Right cardiac atrium (tissue), 5 donors: ENCODE data around the gene DCTN3. TPM values are rescaled to one million over a fixed set of nuclear protein-coding genes. Genes with fewer than 3 reads are reported as not detected.

Experiments
- ATAC-seq, 2 donors: fragments of 200-7000 bp; cut with Tn5 transposase; one replicate each; pipeline versions ENCODE4 v1.8.0 to v1.9.1; 2020; ENCODE audit warnings: moderate library complexity in 2 of 2, mild to moderate bottlenecking in 1 of 2
- DNase-seq, 3 donors: peaks; one replicate each; pipeline ENCODE4 v3.0.0-alpha.2; 2020
- H3K27ac ChIP-seq: one replicate; pipeline ENCODE4 v1.5.1; 2013; ENCODE audit warnings: mild to moderate bottlenecking, low read length, control low read depth, moderate library complexity
- H3K27me3 ChIP-seq: one replicate; pipeline ENCODE4 v1.6.1; 2013; ENCODE audit not compliant: control insufficient read depth, insufficient read depth
- H3K4me1 ChIP-seq: one replicate; pipeline ENCODE4 v1.6.1; 2013; ENCODE audit warnings: low read length; ENCODE audit not compliant: control insufficient read depth, insufficient read depth
- H3K4me3 ChIP-seq: one replicate; pipeline ENCODE4 v1.5.1; 2013; ENCODE audit warnings: low read length, control low read depth
- H3K9me3 ChIP-seq: one replicate; pipeline ENCODE4 v1.6.1; 2013; ENCODE audit warnings: low read length; ENCODE audit not compliant: control insufficient read depth
- WGBS: extraction: QIAGEN DNeasy Blood & Tissue Kit; methylation state at CpG from one replicate; pipeline ENCODE4 v1.1.7; 2013; 5-methylcytosine and 5-hydroxymethylcytosine counted together
- intact Hi-C, 4 donors: fragments of 100-400 bp; cut with DNase I; formaldehyde crosslinking; loops; one replicate each; pipeline versions ENCODE4 v1.11.0 to v1.14.0; 2022 to 2023
- polyA plus RNA-seq: library from polyadenylated mRNA; stranded (reverse); fragments of 200-250 nt; gene quantifications from one replicate; pipeline ENCODE4 v1.2.3, GENCODE V29; 2013
- total RNA-seq, 4 donors: library from RNA; stranded (reverse); fragmentation: NEBNext Ultra II Directional; extraction: Animal tissue kit (Norgen Biotek cat#: 25700); gene quantifications; one replicate each; pipeline ENCODE4 v1.2.1, GENCODE V29; 2021
- donor health status: healthy with polysubstance abuse.
- donor health status: DM: no; HTN: yes; CAD: no.
- donor health status: DM: no; HTN: no; CAD: no.
- donor health status: DM: no; HTN: yes; CAD: no; lungs with severe emphysema.
- donor health status: DM: yes; HTN: yes; CAD: no.

DCTN3 gene
- total and polyA plus RNA-seq, 5 donors: 99.3 to 128 (median 113) TPM

- peak in 2 of 3 donors; percentile 49 to 52 for DNase-seq
- H3K27ac ChIP-seq: peak overlapping the region; percentile 13
- no peaks in the 10 kb centered on the region for H3K9me3 ChIP-seq
- intact Hi-C loops: no loop called here
- no peaks in the 10 kb centered on the region for H3K27me3 ChIP-seq
- no peak overlapping the region for H3K4me3 ChIP-seq
- WGBS: 29% methylated on average over 11 of the region's 11 CpGs
- H3K4me1 ChIP-seq: peaks cover 8% of the 10 kb centered on the region
- peak; percentile 14 to 38 for ATAC-seq
Measured at GRCh38 chr9:34570376-34570775, 49.9 kb downstream of the DCTN3 start.

DNA sequence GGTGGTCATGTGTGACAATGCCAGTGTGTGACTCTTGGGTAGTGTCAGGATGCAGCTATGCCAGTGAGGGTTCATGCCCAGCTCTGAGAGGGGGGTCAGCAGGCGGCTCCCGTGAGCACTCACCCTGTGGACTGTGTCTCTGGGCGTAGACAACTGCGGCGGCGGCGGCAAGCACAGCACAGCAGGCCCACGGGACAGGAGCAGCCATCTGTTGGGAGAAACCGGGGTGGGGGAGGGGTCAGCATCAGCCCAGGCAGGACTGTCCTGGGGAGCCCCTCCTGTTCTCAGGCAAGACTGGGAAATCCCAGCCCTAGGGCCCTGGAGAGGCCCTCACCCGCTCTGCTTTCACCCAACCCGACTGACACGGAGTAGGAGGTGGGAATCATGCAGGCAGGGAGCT is 51.5 kb downstream of the DCTN3 start:
- intact Hi-C loops: no loop called here
- ATAC-seq (no peak), DNase-seq (peak in 2 of 3 donors; percentile 18 to 58)
- 79% methylated on average over 12 of the region's 12 CpGs for WGBS
- H3K9me3 ChIP-seq: no peaks in the 10 kb centered on the region
- H3K27ac ChIP-seq: no peak overlapping the region
- no peak overlapping the region for H3K4me3 ChIP-seq
- peaks cover 8% of the 10 kb centered on the region for H3K4me1 ChIP-seq
- no peaks in the 10 kb centered on the region for H3K27me3 ChIP-seq

DNA sequence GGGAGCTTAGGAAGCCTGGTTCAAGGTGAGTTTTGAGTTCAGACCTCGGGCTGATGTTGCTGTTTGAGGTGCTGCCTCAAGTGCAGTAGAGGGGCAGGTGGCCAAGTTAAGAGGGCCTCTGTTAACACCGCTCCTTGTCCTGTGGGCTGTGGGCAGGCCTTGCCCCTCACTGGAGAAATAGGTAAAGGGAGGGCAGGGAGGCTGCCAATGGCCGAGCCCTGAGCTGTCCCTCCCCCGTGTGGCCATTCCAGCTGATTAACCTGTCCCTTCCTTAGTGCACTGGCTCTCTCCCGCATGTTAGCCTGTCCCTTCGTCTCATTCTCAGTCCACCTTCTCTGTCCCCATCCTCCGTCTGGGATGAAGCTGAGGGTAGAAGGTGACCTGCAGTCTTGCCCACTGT is 52.2 kb downstream of the DCTN3 start:
- Histone ChIP-seq H3K27ac (no peak overlapping the region), H3K27me3 (no peaks in the 10 kb centered on the region), H3K4me1 (peaks cover 8% of the 10 kb centered on the region), H3K9me3 (no peaks in the 10 kb centered on the region), H3K4me3 (no peak overlapping the region)
- peak in 2 of 3 donors; percentile 42 to 48 for DNase-seq
- ATAC-seq: no peak
- 75% methylated on average over 7 of the region's 7 CpGs for WGBS
- intact Hi-C loops: no loop called here

DNA sequence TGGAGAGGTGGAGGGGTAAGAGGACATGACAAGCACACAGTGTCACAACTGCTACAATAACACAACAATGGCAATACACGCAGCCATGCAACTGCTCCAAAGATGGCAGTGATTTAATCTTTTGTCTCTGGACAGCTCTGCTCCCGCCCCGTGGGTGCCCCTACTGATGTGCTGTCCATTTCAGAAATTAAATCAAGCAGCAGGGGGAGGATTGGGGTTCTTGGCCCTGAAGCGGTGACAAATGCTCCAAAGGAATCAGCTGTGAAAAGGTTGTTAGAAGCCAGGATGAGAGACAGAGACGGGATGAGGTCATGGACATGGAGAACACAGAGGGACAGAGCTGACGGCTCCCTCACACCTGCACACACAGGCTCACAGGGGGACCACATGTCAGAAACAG is 53.3 kb downstream of the DCTN3 start:
- DNase-seq (peak in 2 of 3 donors; percentile 48 to 56), ATAC-seq (peak; percentile 45 to 49)
- Histone ChIP-seq H3K27me3 (no peaks in the 10 kb centered on the region), H3K4me3 (no peak overlapping the region), H3K4me1 (peaks cover 8% of the 10 kb centered on the region), H3K27ac (peak overlapping the region; percentile 32), H3K9me3 (no peaks in the 10 kb centered on the region)
- WGBS: 48% methylated on average over 6 of the region's 6 CpGs
- intact Hi-C loops: no loop called here

- no peak for ATAC-seq
- Histone ChIP-seq H3K27me3 (no peaks in the 10 kb centered on the region), H3K9me3 (no peaks in the 10 kb centered on the region), H3K4me3 (no peak overlapping the region), H3K27ac (no peak overlapping the region), H3K4me1 (peaks cover 8% of the 10 kb centered on the region)
- intact Hi-C loops: no loop called here
- DNase-seq: peak in 2 of 3 donors; percentile 21 to 29
- 75% methylated on average over 8 of the region's 8 CpGs for WGBS
Measured at GRCh38 chr9:34566322-34566721, 54.0 kb downstream of the DCTN3 start.

GRCh38 chr9:34565856-34566255 is 54.4 kb downstream of the DCTN3 start:
- Histone ChIP-seq H3K4me1 (peaks cover 8% of the 10 kb centered on the region), H3K4me3 (no peak overlapping the region), H3K27ac (no peak overlapping the region), H3K9me3 (no peaks in the 10 kb centered on the region), H3K27me3 (no peaks in the 10 kb centered on the region)
- peak in 1 of 3 donors; percentile 10 for DNase-seq
- no peak for ATAC-seq
- 74% methylated on average over 8 of the region's 8 CpGs for WGBS
- intact Hi-C loops: no loop called here

DNA sequence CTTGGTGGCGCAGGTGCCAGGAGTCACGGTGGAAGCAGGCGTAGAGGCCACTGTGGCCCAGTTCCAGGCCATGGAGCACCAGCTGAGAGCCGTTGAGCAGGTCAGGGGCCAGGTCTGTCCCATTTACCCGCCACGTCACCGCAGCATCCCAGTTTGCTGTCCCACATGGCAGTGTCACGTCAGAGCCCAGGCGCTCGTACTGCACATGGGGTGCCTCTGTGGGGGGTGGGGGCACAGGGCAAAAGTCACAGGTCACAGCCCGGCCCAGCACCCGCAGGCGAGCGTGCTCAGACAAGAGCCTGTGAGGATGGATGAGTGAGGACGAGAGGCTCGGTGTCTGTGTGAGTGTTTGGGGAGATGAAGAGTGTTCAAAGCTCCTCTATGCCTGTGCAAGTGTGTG is 55.7 kb downstream of the DCTN3 start:
- 91% methylated on average over 16 of the region's 16 CpGs for WGBS

More for the DNA sequence above, 55.7 kb downstream of the DCTN3 start:
- H3K4me3 ChIP-seq: no peak overlapping the region
- ATAC-seq (no peak), DNase-seq (peak in 1 of 3 donors; percentile 40)
- H3K27me3 ChIP-seq: no peaks in the 10 kb centered on the region
- peaks cover 5% of the 10 kb centered on the region for H3K4me1 ChIP-seq
- H3K9me3 ChIP-seq: no peaks in the 10 kb centered on the region
- no peak overlapping the region for H3K27ac ChIP-seq
- intact Hi-C loops: no loop called here

Other genes starting within 250 kb of the DCTN3 start
- gene MYORG, start 243.6 kb downstream of the DCTN3 start, total RNA-seq: 1 to 10 TPM; 4.6 to 5.2 (median 4.8) TPM
- gene MYORG, start 243.6 kb downstream of the DCTN3 start, polyA plus RNA-seq: 1.9 TPM
- gene FAM219A, start 161.9 kb downstream of the DCTN3 start, total RNA-seq: 10 to 100 TPM; 23.2 to 28.1 (median 25.5) TPM
- gene FAM219A, start 161.9 kb downstream of the DCTN3 start, polyA plus RNA-seq: 19.8 TPM
- gene DNAI1, start 161.7 kb downstream of the DCTN3 start, total RNA-seq: not detected
- gene DNAI1, start 161.7 kb downstream of the DCTN3 start, polyA plus RNA-seq: 0.16 TPM
- gene ENHO, start 97.5 kb downstream of the DCTN3 start, total RNA-seq: 1 to 10 TPM in 3 of 4 donors, under 1 TPM in 1; 0.67 to 2.3 (median 1.6) TPM
- gene ENHO, start 97.5 kb downstream of the DCTN3 start, polyA plus RNA-seq: 3.2 TPM
- 10 to 100 TPM; 14.9 to 66.4 (median 46.0) TPM for gene CNTFR, start 30.8 kb downstream of the DCTN3 start, total RNA-seq
- gene CNTFR, start 30.8 kb downstream of the DCTN3 start, polyA plus RNA-seq: 55.0 TPM
- gene RPP25L, start 8.4 kb downstream of the DCTN3 start, total RNA-seq: 10 to 100 TPM; 17.8 to 34.5 (median 31.3) TPM
- 49.0 TPM for gene RPP25L, start 8.4 kb downstream of the DCTN3 start, polyA plus RNA-seq
- gene ARID3C, start 8.6 kb upstream of the DCTN3 start, total RNA-seq: not detected
- not detected for gene ARID3C, start 8.6 kb upstream of the DCTN3 start, polyA plus RNA-seq
- 10 to 100 TPM; 28.6 to 37.2 (median 35.5) TPM for gene SIGMAR1, start 17.3 kb upstream of the DCTN3 start, total RNA-seq
- 36.0 TPM for gene SIGMAR1, start 17.3 kb upstream of the DCTN3 start, polyA plus RNA-seq
- gene GALT, start 26.2 kb upstream of the DCTN3 start, total RNA-seq: 10 to 100 TPM; 37.3 to 71.2 (median 66.3) TPM
- 57.1 TPM for gene GALT, start 26.2 kb upstream of the DCTN3 start, polyA plus RNA-seq
- 10 to 100 TPM; 48.7 to 92.2 (median 73.9) TPM for gene IL11RA, start 31.7 kb upstream of the DCTN3 start, total RNA-seq
- 49.3 TPM for gene IL11RA, start 31.7 kb upstream of the DCTN3 start, polyA plus RNA-seq
- under 1 TPM in 1 of 4 donors, not detected in 3; 0.46 TPM for gene CCL27, start 42.2 kb upstream of the DCTN3 start, total RNA-seq
- 0.18 TPM for gene CCL27, start 42.2 kb upstream of the DCTN3 start, polyA plus RNA-seq
- gene CCL19, start 70.8 kb upstream of the DCTN3 start, total RNA-seq: 1 to 10 TPM; 1.4 to 9.2 (median 6.3) TPM
- 0.66 TPM for gene CCL19, start 70.8 kb upstream of the DCTN3 start, polyA plus RNA-seq
- 1 to 10 TPM; 1.3 to 3.8 (median 2.2) TPM for gene CCL21, start 89.6 kb upstream of the DCTN3 start, total RNA-seq
- gene CCL21, start 89.6 kb upstream of the DCTN3 start, polyA plus RNA-seq: 2.7 TPM